ENCODE measurements around the gene ELF5. TPM values are rescaled to one million over a fixed set of nuclear protein-coding genes. Genes with fewer than 3 reads are reported as not detected.
A peak's percentile ranks its signal among the peaks of the same experiment; 100 is the strongest.

ELF5 gene
- total and polyA plus RNA-seq, 4 donors = 0.11 to 0.54 (median 0.22) TPM; not detected in 1

GRCh38 chr11:34499719-34500500 lies 13.7 kb downstream of the ELF5 start:
- H3K4me1 ChIP-seq (ENCODE audit: control insufficient read depth, insufficient read depth, low read length) = peaks cover 10% of the 10 kb centered on the region
- no peaks in the 10 kb centered on the region for H3K27me3 ChIP-seq (ENCODE audit: control insufficient read depth, insufficient read depth, low read length)
- no peak for DNase-seq (ENCODE audit: low read depth in 4 of 6, low spot score in 6 of 6)
- H3K36me3 ChIP-seq (ENCODE audit: control insufficient read depth, insufficient read depth, low read length) = no peaks in the 10 kb centered on the region
- no peaks in the 10 kb centered on the region for H3K9me3 ChIP-seq (ENCODE audit: control insufficient read depth, insufficient read depth, low read length)
- H3K4me3 ChIP-seq (ENCODE audit: low read depth, low read length) = no peak overlapping the region
- WGBS (ENCODE audit: insufficient coverage) = 89% methylated on average over 2 of the region's 3 CpGs
- no peak overlapping the region for H3K27ac ChIP-seq (ENCODE audit: low read depth, low read length)

DNA sequence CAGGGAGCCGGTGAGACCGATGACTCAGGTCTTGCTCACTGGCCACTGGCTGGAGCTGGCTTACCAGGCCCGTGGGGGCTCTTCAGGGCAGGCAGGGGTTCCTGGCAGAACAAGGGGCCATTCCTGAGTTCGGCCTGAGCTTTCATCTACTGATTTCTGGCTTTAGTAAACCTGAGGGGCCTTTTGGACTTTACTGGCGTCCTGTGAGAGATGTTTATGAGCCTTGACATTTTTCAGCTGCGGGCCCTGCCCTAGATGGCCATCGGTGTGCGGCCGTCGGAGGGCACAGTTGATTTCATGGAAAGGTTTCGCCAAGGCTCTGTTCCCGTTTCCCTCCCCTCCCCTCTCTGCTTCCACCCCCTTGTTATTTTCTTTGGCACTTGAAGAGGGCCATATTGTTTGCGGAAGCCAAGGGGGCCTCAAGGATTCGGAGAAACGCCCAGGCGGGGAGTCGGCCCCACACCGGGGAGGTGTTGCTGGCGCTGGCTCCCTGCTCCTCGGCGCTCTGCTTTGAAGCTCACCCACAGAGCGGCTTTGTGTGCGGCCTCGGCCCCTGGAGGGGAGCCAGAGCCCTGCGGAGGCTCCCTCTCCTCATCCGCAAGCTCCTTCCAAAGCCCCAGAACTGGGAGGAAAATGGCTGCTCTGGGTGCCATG lies 17.7 kb downstream of the ELF5 start:
- WGBS (ENCODE audit: insufficient coverage) = 48% methylated on average over 18 of the region's 26 CpGs

GRCh38 chr11:34495239-34495723 lies 18.3 kb downstream of the ELF5 start:
- H3K27ac ChIP-seq (ENCODE audit: low read depth, low read length) = no peak overlapping the region
- no peak for DNase-seq (ENCODE audit: low read depth in 4 of 6, low spot score in 6 of 6)
- no peak overlapping the region for H3K4me3 ChIP-seq (ENCODE audit: low read depth, low read length)
- 96% methylated on average over 6 of the region's 12 CpGs for WGBS (ENCODE audit: insufficient coverage)
- no peaks in the 10 kb centered on the region for H3K27me3 ChIP-seq (ENCODE audit: control insufficient read depth, insufficient read depth, low read length)
- no peaks in the 10 kb centered on the region for H3K36me3 ChIP-seq (ENCODE audit: control insufficient read depth, insufficient read depth, low read length)
- H3K9me3 ChIP-seq (ENCODE audit: control insufficient read depth, insufficient read depth, low read length) = no peaks in the 10 kb centered on the region
- peaks cover 10% of the 10 kb centered on the region for H3K4me1 ChIP-seq (ENCODE audit: control insufficient read depth, insufficient read depth, low read length)

More for the DNA sequence above, 17.7 kb downstream of the ELF5 start:
- peak in 1 of 6 donors; percentile 73 for DNase-seq (ENCODE audit: low read depth in 4 of 6, low spot score in 6 of 6)
- no peaks in the 10 kb centered on the region for H3K9me3 ChIP-seq (ENCODE audit: control insufficient read depth, insufficient read depth, low read length)
- H3K4me1 ChIP-seq (ENCODE audit: control insufficient read depth, insufficient read depth, low read length) = peaks cover 10% of the 10 kb centered on the region
- H3K36me3 ChIP-seq (ENCODE audit: control insufficient read depth, insufficient read depth, low read length) = no peaks in the 10 kb centered on the region
- no peak overlapping the region for H3K4me3 ChIP-seq (ENCODE audit: low read depth, low read length)
- no peak overlapping the region for H3K27ac ChIP-seq (ENCODE audit: low read depth, low read length)
- no peaks in the 10 kb centered on the region for H3K27me3 ChIP-seq (ENCODE audit: control insufficient read depth, insufficient read depth, low read length)

DNA sequence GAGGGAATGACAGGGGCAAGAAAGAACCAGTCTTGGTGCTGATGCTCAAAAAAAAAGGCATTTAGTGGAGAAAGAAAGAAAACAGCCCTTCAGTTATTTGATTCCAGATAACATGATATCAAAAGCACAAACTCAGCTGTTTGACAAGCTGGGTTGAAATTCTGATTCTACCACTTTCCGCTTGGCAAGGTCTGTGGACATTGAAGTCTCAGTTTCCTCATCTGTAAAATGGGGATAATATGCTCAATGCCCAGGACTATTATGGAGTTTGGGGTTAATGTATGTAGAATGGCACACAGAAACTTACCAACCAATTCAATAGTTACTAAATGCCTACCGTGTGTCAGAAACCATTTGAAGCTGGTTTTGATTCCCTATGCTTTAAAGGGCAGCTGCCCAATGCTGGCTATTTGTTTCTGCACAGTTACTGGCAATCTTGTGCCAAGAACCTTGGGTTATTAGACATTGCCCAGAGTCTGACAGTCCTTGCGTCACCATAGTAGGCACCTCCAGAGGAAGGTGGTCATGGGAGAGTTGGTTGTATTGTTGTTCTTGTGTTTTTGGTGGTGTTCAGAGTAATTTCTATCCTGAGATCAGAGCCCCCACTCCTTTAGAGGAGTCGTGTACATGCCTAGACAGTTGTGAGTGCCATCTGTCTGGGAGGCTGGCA lies 19.5 kb downstream of the ELF5 start:
- Histone ChIP-seq H3K4me1 (ENCODE audit: control insufficient read depth, insufficient read depth, low read length) (peaks cover 10% of the 10 kb centered on the region), H3K36me3 (ENCODE audit: control insufficient read depth, insufficient read depth, low read length) (no peaks in the 10 kb centered on the region), H3K27me3 (ENCODE audit: control insufficient read depth, insufficient read depth, low read length) (no peaks in the 10 kb centered on the region), H3K27ac (ENCODE audit: low read depth, low read length) (no peak overlapping the region), H3K4me3 (ENCODE audit: low read depth, low read length) (no peak overlapping the region), H3K9me3 (ENCODE audit: control insufficient read depth, insufficient read depth, low read length) (no peaks in the 10 kb centered on the region)
- WGBS (ENCODE audit: insufficient coverage) = 64% methylated on average over 2 of the region's 4 CpGs
- no peak for DNase-seq (ENCODE audit: low read depth in 4 of 6, low spot score in 6 of 6)

DNA sequence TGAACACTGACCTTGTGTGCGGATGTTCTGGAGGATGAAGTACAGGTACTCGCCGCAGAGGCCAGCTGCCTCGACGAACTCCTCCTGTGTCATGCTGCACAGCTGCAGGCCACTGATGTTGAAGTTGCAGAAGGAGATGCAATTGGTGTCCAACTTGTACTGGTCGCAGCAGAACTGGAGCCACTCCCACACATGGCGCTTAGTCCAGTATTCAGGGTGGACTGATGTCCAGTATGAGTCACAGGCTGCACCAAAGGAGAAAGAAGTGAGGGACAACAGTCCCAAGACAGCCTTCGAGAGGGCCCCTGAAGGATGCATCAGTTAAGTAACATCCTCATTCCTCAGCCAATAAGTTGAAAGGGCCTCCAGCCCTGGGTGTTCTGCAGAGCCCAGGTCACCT lies 20.1 kb downstream of the ELF5 start:
- Histone ChIP-seq H3K27me3 (ENCODE audit: control insufficient read depth, insufficient read depth, low read length) (no peaks in the 10 kb centered on the region), H3K4me3 (ENCODE audit: low read depth, low read length) (no peak overlapping the region), H3K4me1 (ENCODE audit: control insufficient read depth, insufficient read depth, low read length) (peaks cover 10% of the 10 kb centered on the region), H3K9me3 (ENCODE audit: control insufficient read depth, insufficient read depth, low read length) (no peaks in the 10 kb centered on the region), H3K27ac (ENCODE audit: low read depth, low read length) (no peak overlapping the region), H3K36me3 (ENCODE audit: control insufficient read depth, insufficient read depth, low read length) (no peaks in the 10 kb centered on the region)
- DNase-seq (ENCODE audit: low read depth in 4 of 6, low spot score in 6 of 6) = no peak
- 92% methylated on average over 8 of the region's 8 CpGs for WGBS (ENCODE audit: insufficient coverage)

DNA sequence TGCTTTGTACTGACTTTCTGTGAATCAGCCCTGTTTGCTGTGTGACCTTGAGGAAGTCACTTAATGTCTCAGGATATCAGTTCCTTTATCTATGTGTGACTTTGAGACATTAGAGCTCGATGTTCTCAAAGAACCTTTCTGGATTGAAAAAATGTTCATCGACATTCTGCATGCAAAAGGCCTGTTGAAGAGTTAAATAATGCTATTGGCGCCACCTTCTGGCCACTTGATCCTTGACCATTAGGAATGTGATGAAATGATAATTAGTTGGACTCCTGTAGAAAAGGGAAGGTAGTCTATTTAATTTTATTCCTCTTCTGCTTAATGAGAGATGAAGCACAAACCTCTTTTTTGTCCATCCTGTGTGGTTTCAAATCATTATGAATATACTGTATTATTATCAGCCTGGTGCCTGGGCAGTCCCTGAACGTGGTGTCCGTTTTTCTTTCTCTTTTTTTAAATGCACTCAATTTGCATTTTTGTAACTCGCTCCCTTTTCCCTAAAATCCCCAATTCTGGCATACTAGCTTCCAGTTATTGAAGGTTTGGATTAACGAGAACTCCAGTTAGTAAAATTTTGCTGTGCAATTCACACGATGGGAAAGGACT lies 20.7 kb downstream of the ELF5 start:
- Histone ChIP-seq H3K27ac (ENCODE audit: low read depth, low read length) (no peak overlapping the region), H3K4me1 (ENCODE audit: control insufficient read depth, insufficient read depth, low read length) (peaks cover 10% of the 10 kb centered on the region), H3K36me3 (ENCODE audit: control insufficient read depth, insufficient read depth, low read length) (no peaks in the 10 kb centered on the region), H3K27me3 (ENCODE audit: control insufficient read depth, insufficient read depth, low read length) (no peaks in the 10 kb centered on the region), H3K9me3 (ENCODE audit: control insufficient read depth, insufficient read depth, low read length) (no peaks in the 10 kb centered on the region), H3K4me3 (ENCODE audit: low read depth, low read length) (no peak overlapping the region)
- peak; percentile 29 to 93 (median 57) for DNase-seq (ENCODE audit: low read depth in 4 of 6, low spot score in 6 of 6)
- 31% methylated on average over 3 of the region's 8 CpGs for WGBS (ENCODE audit: insufficient coverage)

DNA sequence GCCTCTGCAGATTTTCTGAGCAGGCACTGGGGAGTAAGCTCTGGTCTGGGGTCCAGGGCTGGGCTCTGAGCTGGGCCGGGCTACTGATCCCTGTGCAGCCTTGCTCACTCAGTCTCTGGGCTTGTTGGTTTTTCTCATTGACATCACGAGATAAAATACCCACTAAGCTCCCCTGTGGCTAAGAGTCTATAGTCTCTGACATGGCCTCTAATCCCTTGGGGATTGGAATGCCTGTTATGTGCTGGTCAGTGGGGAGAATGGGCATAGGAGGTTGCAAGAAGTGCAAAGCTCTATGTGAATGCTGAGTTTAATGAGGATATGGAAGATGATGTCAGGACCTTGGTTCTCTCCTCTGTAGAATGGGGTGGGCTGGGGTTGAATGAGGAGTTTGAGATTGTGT lies 23.3 kb downstream of the ELF5 start:
- H3K36me3 ChIP-seq (ENCODE audit: control insufficient read depth, insufficient read depth, low read length) = no peaks in the 10 kb centered on the region
- no peaks in the 10 kb centered on the region for H3K4me1 ChIP-seq (ENCODE audit: control insufficient read depth, insufficient read depth, low read length)
- no peaks in the 10 kb centered on the region for H3K27me3 ChIP-seq (ENCODE audit: control insufficient read depth, insufficient read depth, low read length)
- H3K27ac ChIP-seq (ENCODE audit: low read depth, low read length) = no peak overlapping the region
- no peak for DNase-seq (ENCODE audit: low read depth in 4 of 6, low spot score in 6 of 6)
- no peaks in the 10 kb centered on the region for H3K9me3 ChIP-seq (ENCODE audit: control insufficient read depth, insufficient read depth, low read length)
- no peak overlapping the region for H3K4me3 ChIP-seq (ENCODE audit: low read depth, low read length)
- whole genome bisulfite sequencing (ENCODE audit: insufficient coverage) = 100% methylated on average over 1 of the region's 2 CpGs

- Histone ChIP-seq H3K36me3 (ENCODE audit: control insufficient read depth, insufficient read depth, low read length) (no peaks in the 10 kb centered on the region), H3K4me3 (ENCODE audit: low read depth, low read length) (no peak overlapping the region), H3K4me1 (ENCODE audit: control insufficient read depth, insufficient read depth, low read length) (no peaks in the 10 kb centered on the region), H3K27me3 (ENCODE audit: control insufficient read depth, insufficient read depth, low read length) (no peaks in the 10 kb centered on the region), H3K9me3 (ENCODE audit: control insufficient read depth, insufficient read depth, low read length) (no peaks in the 10 kb centered on the region), H3K27ac (ENCODE audit: low read depth, low read length) (no peak overlapping the region)
- 90% methylated on average over 8 of the region's 12 CpGs for WGBS (ENCODE audit: insufficient coverage)
- no peak for DNase-seq (ENCODE audit: low read depth in 4 of 6, low spot score in 6 of 6)
Observed at GRCh38 chr11:34488855-34489557, 24.6 kb downstream of the ELF5 start.

- Histone ChIP-seq H3K36me3 (ENCODE audit: control insufficient read depth, insufficient read depth, low read length) (no peaks in the 10 kb centered on the region), H3K27ac (ENCODE audit: low read depth, low read length) (no peak overlapping the region), H3K4me3 (ENCODE audit: low read depth, low read length) (no peak overlapping the region), H3K4me1 (ENCODE audit: control insufficient read depth, insufficient read depth, low read length) (no peaks in the 10 kb centered on the region), H3K9me3 (ENCODE audit: control insufficient read depth, insufficient read depth, low read length) (no peaks in the 10 kb centered on the region), H3K27me3 (ENCODE audit: control insufficient read depth, insufficient read depth, low read length) (no peaks in the 10 kb centered on the region)
- DNase-seq (ENCODE audit: low read depth in 4 of 6, low spot score in 6 of 6) = no peak
- WGBS (ENCODE audit: insufficient coverage) = 75% methylated on average over 5 of the region's 7 CpGs
Observed at GRCh38 chr11:34487430-34487829, 26.2 kb downstream of the ELF5 start.
